ENCODE results near the gene AACS. TPM values are rescaled to one million over a fixed set of nuclear protein-coding genes. Genes with fewer than 3 reads are reported as not detected.
"Not testable (repeated sequence)": the region's sequence is repeated elsewhere in the genome, so short reads cannot be mapped to it uniquely, and the experiment has no call there.

The AACS gene
- total RNA-seq, 2 experiments from 2014 or later, result 14.9 to 20.3 TPM

GRCh38 chr12:125105600-125105999 lies 40.4 kb downstream of the AACS start:
- no peaks in the 10 kb centered on the region for H3K27me3 Mint-ChIP-seq
- H3K36me3 Mint-ChIP-seq, result peaks cover 8% of the 10 kb centered on the region
- H3K9me3 Mint-ChIP-seq (ENCODE audit: low read depth), result no peaks in the 10 kb centered on the region
- H3K27ac Mint-ChIP-seq, result no peak overlapping the region
- no peak overlapping the region for H3K4me3 Mint-ChIP-seq
- no peak for ATAC-seq
- DNase-seq, result no peak
- CTCF ChIA-PET, result no interaction called here
- no peaks in the 10 kb centered on the region for H3K4me1 Mint-ChIP-seq

DNA sequence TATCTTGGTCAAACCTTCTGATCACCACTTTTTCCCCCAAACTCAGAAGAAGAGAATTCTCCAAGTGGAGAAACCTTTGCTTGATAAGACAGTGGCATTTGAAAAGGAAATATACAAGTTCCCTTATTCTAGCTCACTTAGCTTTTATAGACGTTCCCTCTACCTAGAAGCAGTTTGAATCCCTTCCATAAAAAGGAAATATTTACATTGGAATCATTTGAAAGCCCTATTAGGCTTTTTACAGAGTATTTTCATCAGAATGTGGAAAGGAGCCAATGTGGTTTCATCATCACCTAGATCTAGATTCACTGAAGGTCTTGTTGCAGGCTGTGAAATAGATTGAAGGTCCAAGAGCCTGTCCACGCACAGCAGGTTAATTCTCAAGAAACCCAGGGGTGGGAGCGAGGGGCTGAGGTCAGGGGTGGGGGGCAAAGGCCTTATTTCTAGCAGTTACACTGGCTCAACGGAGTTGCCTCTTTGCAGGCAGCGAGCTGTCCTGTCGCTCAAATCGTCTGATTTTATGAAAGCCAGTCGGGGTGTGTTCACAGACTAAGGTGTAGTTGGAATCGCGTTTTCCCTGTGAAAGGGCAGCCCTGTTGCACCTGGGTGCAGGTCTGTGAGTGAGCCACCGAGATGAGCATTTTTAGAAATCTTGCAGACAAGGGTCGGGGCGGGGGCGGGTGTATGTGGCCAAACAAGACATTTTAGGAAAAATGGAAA lies 45.6 kb downstream of the AACS start:
- Mint-ChIP-seq H3K9me3 (ENCODE audit: low read depth) (no peaks in the 10 kb centered on the region), H3K4me3 (no peak overlapping the region), H3K36me3 (peaks cover 3% of the 10 kb centered on the region), H3K27me3 (no peaks in the 10 kb centered on the region), H3K4me1 (no peaks in the 10 kb centered on the region), H3K27ac (no peak overlapping the region)
- ATAC-seq (no peak), DNase-seq (no peak)
- CTCF ChIA-PET, result no interaction called here

GRCh38 chr12:125111403-125111802 lies 46.2 kb downstream of the AACS start:
- Mint-ChIP-seq H3K4me1 (no peaks in the 10 kb centered on the region), H3K27me3 (no peaks in the 10 kb centered on the region), H3K9me3 (ENCODE audit: low read depth) (no peaks in the 10 kb centered on the region), H3K4me3 (no peak overlapping the region), H3K27ac (no peak overlapping the region), H3K36me3 (peaks cover 3% of the 10 kb centered on the region)
- no peak for ATAC-seq
- DNase-seq, result no peak
- CTCF ChIA-PET, result no interaction called here

DNA sequence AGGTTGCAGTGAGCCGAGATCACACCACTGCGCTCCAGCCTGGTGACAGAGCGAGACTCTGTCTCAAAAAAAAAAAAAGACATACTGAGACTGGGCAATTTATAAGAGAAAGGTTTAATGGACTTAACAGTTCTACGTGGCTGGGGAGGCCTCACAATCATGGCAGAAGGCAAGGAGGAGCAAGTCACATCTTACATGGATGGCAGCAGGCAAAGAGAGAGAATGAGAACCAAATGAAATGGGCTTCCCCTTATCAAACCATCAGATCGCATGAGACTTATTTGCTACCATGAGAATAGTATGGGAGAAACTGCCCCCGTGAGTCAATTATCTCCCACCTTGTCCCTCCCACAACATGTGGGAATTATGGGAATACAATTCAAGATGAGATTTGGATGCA lies 47.4 kb downstream of the AACS start:
- H3K27ac Mint-ChIP-seq; DNase-seq; H3K4me1 Mint-ChIP-seq; ATAC-seq; CTCF ChIA-PET; H3K9me3 Mint-ChIP-seq (ENCODE audit: low read depth); H3K4me3 Mint-ChIP-seq; H3K27me3 Mint-ChIP-seq; H3K36me3 Mint-ChIP-seq: not testable (repeated sequence)

DNA sequence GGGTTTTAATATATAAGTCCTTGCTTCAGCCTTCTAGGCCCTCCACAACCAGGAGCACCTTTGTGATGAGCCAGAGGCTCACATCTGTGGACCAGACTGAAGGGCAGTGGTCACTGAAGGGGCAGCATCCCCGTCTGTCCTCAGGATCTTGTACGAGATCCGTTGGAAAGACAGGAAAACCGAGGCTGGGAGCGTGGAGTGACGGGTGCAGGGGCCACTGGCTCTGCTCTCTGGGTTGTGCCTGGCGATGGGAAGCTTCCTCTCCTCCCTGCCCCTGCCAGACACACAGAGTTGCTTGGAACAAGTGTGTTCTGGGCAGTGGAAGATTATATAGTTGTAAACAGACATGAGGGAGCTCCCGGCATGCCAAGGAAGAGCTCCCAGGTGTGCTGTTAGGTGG lies 48.0 kb downstream of the AACS start:
- Mint-ChIP-seq H3K27ac (no peak overlapping the region), H3K4me3 (no peak overlapping the region), H3K27me3 (no peaks in the 10 kb centered on the region), H3K9me3 (ENCODE audit: low read depth) (no peaks in the 10 kb centered on the region), H3K4me1 (no peaks in the 10 kb centered on the region), H3K36me3 (peaks cover 3% of the 10 kb centered on the region)
- DNase-seq (no peak), ATAC-seq (no peak)
- CTCF ChIA-PET, result no interaction called here

DNA sequence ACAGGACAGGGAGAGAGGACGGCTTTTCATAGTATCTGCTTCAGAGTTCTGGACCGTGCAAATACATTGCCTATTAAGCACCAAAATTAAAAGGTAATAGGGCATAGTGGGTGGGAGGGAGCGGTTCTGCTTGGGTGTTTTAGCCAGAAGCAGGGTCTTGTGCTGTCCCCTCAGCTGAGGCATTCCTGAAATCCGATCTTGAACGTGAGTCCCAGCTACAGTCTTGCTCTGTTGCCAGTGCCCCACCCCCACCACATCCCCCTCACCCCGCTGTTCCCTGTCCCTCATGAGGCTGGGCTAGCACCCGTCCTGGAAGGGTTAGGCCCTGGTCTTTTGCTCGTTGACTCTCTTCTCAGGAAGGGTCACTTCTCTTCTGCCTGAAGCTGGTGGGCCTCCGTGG lies 48.6 kb downstream of the AACS start:
- Mint-ChIP-seq H3K9me3 (ENCODE audit: low read depth) (no peaks in the 10 kb centered on the region), H3K27me3 (no peaks in the 10 kb centered on the region), H3K27ac (no peak overlapping the region), H3K4me1 (no peaks in the 10 kb centered on the region), H3K36me3 (peaks cover 3% of the 10 kb centered on the region), H3K4me3 (no peak overlapping the region)
- CTCF ChIA-PET, result no interaction called here
- DNase-seq (no peak), ATAC-seq (no peak)

DNA sequence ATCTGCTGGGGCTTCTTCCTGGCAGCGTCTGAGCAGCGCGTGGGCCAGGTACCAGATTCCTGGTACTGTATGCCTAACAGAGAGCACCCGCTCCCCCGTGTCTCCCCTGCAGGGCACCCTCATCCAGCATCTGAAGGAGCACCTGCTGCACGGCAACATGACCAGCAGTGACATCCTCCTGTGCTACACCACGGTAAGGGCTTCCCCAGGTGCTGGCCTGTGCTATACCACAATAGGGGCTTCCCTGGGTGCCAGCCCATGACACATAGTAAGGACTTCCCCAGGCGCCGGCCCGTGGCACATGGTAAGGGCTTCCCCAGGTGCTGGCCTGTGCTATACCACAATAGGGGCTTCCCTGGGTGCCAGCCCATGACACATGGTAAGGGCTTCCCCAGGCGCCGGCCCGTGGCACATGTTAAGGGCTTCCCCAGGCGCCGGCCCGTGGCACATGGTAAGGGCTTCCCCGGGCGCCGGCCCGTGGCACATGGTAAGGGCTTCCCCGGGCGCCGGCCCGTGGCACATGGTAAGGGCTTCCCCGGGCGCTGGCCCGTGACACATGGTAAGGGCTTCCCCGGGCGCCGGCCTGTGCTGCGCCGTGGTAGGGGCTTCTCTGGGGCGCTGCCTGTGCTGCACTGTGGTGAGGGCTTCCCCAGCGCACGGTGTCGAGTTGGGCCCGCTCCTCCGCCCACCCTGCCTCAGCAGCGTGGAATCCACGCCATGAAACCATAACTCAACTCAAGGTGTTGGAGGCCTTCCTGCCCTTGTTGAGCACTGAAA lies 49.3 kb downstream of the AACS start:
- ATAC-seq (no peak), DNase-seq (no peak)
- Mint-ChIP-seq H3K27me3 (no peaks in the 10 kb centered on the region), H3K9me3 (ENCODE audit: low read depth) (no peaks in the 10 kb centered on the region), H3K36me3 (peaks cover 3% of the 10 kb centered on the region), H3K4me1 (no peaks in the 10 kb centered on the region), H3K4me3 (no peak overlapping the region), H3K27ac (no peak overlapping the region)
- CTCF ChIA-PET, result no interaction called here

GRCh38 chr12:125120566-125120965 lies 55.3 kb downstream of the AACS start:
- CTCF ChIA-PET, result no interaction called here
- Mint-ChIP-seq H3K9me3 (ENCODE audit: low read depth) (no peaks in the 10 kb centered on the region), H3K4me1 (no peaks in the 10 kb centered on the region), H3K27ac (no peak overlapping the region), H3K36me3 (no peaks in the 10 kb centered on the region), H3K27me3 (no peaks in the 10 kb centered on the region), H3K4me3 (no peak overlapping the region)
- ATAC-seq, result no peak
- no peak for DNase-seq

- DNase-seq (no peak), ATAC-seq (no peak)
- H3K27me3 Mint-ChIP-seq, result no peaks in the 10 kb centered on the region
- CTCF ChIA-PET, result no interaction called here
- H3K27ac Mint-ChIP-seq, result no peak overlapping the region
- no peak overlapping the region for H3K4me3 Mint-ChIP-seq
- no peaks in the 10 kb centered on the region for H3K36me3 Mint-ChIP-seq
- H3K4me1 Mint-ChIP-seq, result no peaks in the 10 kb centered on the region
- H3K9me3 Mint-ChIP-seq (ENCODE audit: low read depth), result no peaks in the 10 kb centered on the region
Measured at GRCh38 chr12:125121106-125121505, 55.9 kb downstream of the AACS start.

- CTCF ChIA-PET, result no interaction called here
- no peak for ATAC-seq
- Mint-ChIP-seq H3K4me3 (no peak overlapping the region), H3K4me1 (no peaks in the 10 kb centered on the region), H3K27me3 (no peaks in the 10 kb centered on the region), H3K9me3 (ENCODE audit: low read depth) (no peaks in the 10 kb centered on the region), H3K36me3 (no peaks in the 10 kb centered on the region), H3K27ac (no peak overlapping the region)
- DNase-seq, result no peak
Measured at GRCh38 chr12:125122668-125123067, 57.4 kb downstream of the AACS start.

GRCh38 chr12:125124320-125124966 lies 59.2 kb downstream of the AACS start:
- DNase-seq, result no peak
- Mint-ChIP-seq H3K4me3 (no peak overlapping the region), H3K27ac (no peak overlapping the region), H3K36me3 (no peaks in the 10 kb centered on the region), H3K27me3 (no peaks in the 10 kb centered on the region), H3K9me3 (ENCODE audit: low read depth) (no peaks in the 10 kb centered on the region), H3K4me1 (no peaks in the 10 kb centered on the region)
- ATAC-seq, result no peak
- CTCF ChIA-PET, result no interaction called here

DNA sequence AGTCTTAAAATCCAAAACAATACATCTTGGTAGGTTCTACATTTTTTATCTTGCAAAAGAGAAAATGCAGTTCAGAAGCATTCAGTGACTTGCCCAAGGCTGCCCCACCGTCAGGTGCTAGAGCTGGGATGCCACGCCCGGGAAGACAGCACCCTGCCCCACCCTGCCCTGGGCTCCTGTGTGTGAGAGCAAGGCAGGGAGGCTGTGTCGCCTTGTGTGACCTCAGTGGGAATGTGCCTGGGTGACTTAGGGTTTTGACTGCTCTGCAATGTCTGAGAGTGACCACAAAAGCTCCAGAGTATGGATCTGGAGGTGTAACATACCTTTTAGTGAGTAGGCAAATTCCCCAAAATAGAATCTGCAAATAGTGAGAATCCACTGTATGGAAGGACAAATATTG lies 60.0 kb downstream of the AACS start:
- ATAC-seq (no peak), DNase-seq (no peak)
- Mint-ChIP-seq H3K4me1 (no peaks in the 10 kb centered on the region), H3K4me3 (no peak overlapping the region), H3K27me3 (no peaks in the 10 kb centered on the region), H3K36me3 (no peaks in the 10 kb centered on the region), H3K27ac (no peak overlapping the region), H3K9me3 (ENCODE audit: low read depth) (no peaks in the 10 kb centered on the region)
- CTCF ChIA-PET, result no interaction called here

DNA sequence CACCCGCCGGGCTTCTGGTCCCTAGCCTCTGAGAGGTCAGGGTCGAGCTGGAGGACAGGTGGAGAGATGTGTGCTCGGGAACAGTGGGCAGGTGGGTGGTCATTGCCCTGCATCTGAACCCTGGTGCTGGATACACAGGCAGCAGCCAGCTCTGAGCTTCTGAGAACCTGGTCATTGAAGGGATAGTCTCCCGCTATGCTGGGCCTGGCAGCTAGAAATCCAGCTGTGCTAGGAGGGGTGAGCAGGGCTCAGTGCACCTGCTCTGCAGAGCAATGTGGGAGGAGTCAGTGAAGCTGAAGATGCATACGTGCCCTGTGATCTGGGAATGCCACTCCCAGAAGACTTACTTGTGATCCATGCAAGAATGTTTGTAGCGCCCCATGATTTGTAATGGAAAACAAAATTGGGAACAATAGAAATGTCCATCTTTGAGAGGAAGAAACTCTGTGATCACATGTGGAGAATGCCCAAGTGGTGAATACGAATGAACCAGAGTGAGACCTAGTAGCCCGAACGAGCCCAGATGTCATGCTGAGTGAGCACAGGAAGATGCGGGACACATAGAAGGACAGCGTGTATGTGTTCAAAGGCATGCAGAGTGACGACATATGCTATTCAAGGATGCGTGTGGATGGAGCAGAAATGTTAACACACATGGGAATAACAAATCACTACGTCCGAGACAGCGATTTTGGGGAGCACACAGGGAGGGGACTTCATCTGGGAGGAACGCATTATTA lies 63.4 kb downstream of the AACS start:
- no peak overlapping the region for H3K27ac Mint-ChIP-seq
- DNase-seq (no peak), ATAC-seq (no peak)
- no peaks in the 10 kb centered on the region for H3K27me3 Mint-ChIP-seq
- no peaks in the 10 kb centered on the region for H3K9me3 Mint-ChIP-seq (ENCODE audit: low read depth)
- H3K4me1 Mint-ChIP-seq, result no peaks in the 10 kb centered on the region
- H3K4me3 Mint-ChIP-seq, result no peak overlapping the region
- CTCF ChIA-PET, result no interaction called here
- no peaks in the 10 kb centered on the region for H3K36me3 Mint-ChIP-seq

Data from activated CD8-positive, alpha-beta memory T cell treated with anti-CD3 and anti-CD28 coated beads, Interleukin-2, amount 10 ng/mL, durations not matched to agents 7 days and 5 days (primary cell).